T-helper 2 cell (primary cell): ENCODE measurements around the gene IARS1.
A peak's percentile ranks its signal among the peaks of the same experiment; 100 is the strongest.

Source experiments
- DNase-seq, 5 experiments: peaks; one replicate each; pipeline versions ENCODE4 v3.0.0 to v3.0.0-alpha.2; 2012 to 2022

IARS1 gene

GRCh38 chr9:92295240-92295790 is 1.8 kb upstream of the IARS1 start:
- DNase-seq, result no peak

GRCh38 chr9:92294297-92294676 is 790 bp upstream of the IARS1 start:
- DNase-seq, result peak in 1 of 5 experiments; percentile 41

GRCh38 chr9:92293075-92293354 is 482 bp downstream of the IARS1 start:
- DNase-seq, result no peak

- no peak for DNase-seq
These were observed 991 bp downstream of the IARS1 start for GRCh38 chr9:92292338-92293074.

- no peak for DNase-seq
These were observed 1.9 kb downstream of the IARS1 start for GRCh38 chr9:92291577-92291976.

- DNase-seq, result no peak
These were observed 2.6 kb downstream of the IARS1 start for GRCh38 chr9:92290785-92291429.

- DNase-seq, result no peak
These were observed 3.6 kb downstream of the IARS1 start for GRCh38 chr9:92289708-92290390.

GRCh38 chr9:92279302-92279701 is 14.2 kb downstream of the IARS1 start:
- DNase-seq, result no peak

GRCh38 chr9:92278110-92278509 is 15.4 kb downstream of the IARS1 start:
- no peak for DNase-seq

GRCh38 chr9:92276331-92277032 is 17.0 kb downstream of the IARS1 start:
- peak in 1 of 5 experiments; percentile 51 for DNase-seq

GRCh38 chr9:92275541-92275940 is 18.0 kb downstream of the IARS1 start:
- no peak for DNase-seq

- DNase-seq, result no peak
These were observed 23.0 kb downstream of the IARS1 start for GRCh38 chr9:92270511-92270910.

GRCh38 chr9:92266486-92266885 is 27.0 kb downstream of the IARS1 start:
- DNase-seq, result no peak

- no peak for DNase-seq
These were observed 28.3 kb downstream of the IARS1 start for GRCh38 chr9:92265154-92265553.

GRCh38 chr9:92263131-92263530 is 30.4 kb downstream of the IARS1 start:
- no peak for DNase-seq

GRCh38 chr9:92257327-92257726 is 36.2 kb downstream of the IARS1 start:
- no peak for DNase-seq

- DNase-seq, result no peak
These were observed 38.8 kb downstream of the IARS1 start for GRCh38 chr9:92254381-92255337.

- DNase-seq, result no peak
These were observed 39.8 kb downstream of the IARS1 start for GRCh38 chr9:92253656-92254055.

- DNase-seq, result no peak
These were observed 45.5 kb downstream of the IARS1 start for GRCh38 chr9:92247981-92248380.

- DNase-seq, result no peak
These were observed 46.2 kb downstream of the IARS1 start for GRCh38 chr9:92247296-92247695.

- no peak for DNase-seq
These were observed 48.3 kb downstream of the IARS1 start for GRCh38 chr9:92245005-92245797.
